Esophagus (tissue), 2 donors: ENCODE data around the gene BANF2. TPM values are rescaled to one million over a fixed set of nuclear protein-coding genes. Genes with fewer than 3 reads are reported as not detected.

Experiments used
- H3K27ac ChIP-seq, 2 donors: one replicate each; pipeline ENCODE4 v1.5.1; 2013; ENCODE audit warnings: low read depth in 2 of 2, mild to moderate bottlenecking in 2 of 2, inconsistent platforms in 1 of 2, low read length in 1 of 2, moderate library complexity in 1 of 2
- H3K27me3 ChIP-seq, 2 donors: one replicate each; pipeline ENCODE4 v1.6.1; 2013; ENCODE audit warnings: low read length in 2 of 2, control low read depth in 1 of 2, mild to moderate bottlenecking in 1 of 2; ENCODE audit not compliant: insufficient read depth in 2 of 2, control insufficient read depth in 1 of 2
- H3K36me3 ChIP-seq, 2 donors: one replicate each; pipeline ENCODE4 v1.6.1; 2013; ENCODE audit warnings: low read length in 1 of 2; ENCODE audit not compliant: control insufficient read depth in 2 of 2, insufficient read depth in 2 of 2
- H3K4me1 ChIP-seq, 2 donors: one replicate each; pipeline ENCODE4 v1.6.1; 2013; ENCODE audit warnings: low read length in 1 of 2; ENCODE audit not compliant: control insufficient read depth in 2 of 2, insufficient read depth in 2 of 2
- H3K4me3 ChIP-seq, 2 donors: one replicate each; pipeline ENCODE4 v1.5.1; 2013; ENCODE audit warnings: low read length in 2 of 2, mild to moderate bottlenecking in 2 of 2, low read depth in 1 of 2, moderate library complexity in 1 of 2
- H3K9me3 ChIP-seq, 2 donors: one replicate each; pipeline ENCODE4 v1.6.1; 2013; ENCODE audit warnings: mild to moderate bottlenecking in 2 of 2, low read depth in 1 of 2, low read length in 1 of 2, moderate library complexity in 1 of 2; ENCODE audit not compliant: control insufficient read depth in 2 of 2, insufficient read depth in 1 of 2
- WGBS, 2 donors: extraction: QIAGEN DNeasy Blood & Tissue Kit; methylation state at CpG; one replicate each; pipeline ENCODE4 v1.1.7; 2013; 5-methylcytosine and 5-hydroxymethylcytosine counted together
- polyA plus RNA-seq, 2 donors: library from polyadenylated mRNA; stranded (reverse); fragments of 200-250 nt; gene quantifications; one replicate each; pipeline ENCODE4 v1.2.3, GENCODE V29; 2013
- donor health status: healthy with polysubstance abuse.
- donor health status: Bipolar disorder and iron deficiency.

BANF2 gene
- polyA plus RNA-seq, 2 donors, result not detected

DNA sequence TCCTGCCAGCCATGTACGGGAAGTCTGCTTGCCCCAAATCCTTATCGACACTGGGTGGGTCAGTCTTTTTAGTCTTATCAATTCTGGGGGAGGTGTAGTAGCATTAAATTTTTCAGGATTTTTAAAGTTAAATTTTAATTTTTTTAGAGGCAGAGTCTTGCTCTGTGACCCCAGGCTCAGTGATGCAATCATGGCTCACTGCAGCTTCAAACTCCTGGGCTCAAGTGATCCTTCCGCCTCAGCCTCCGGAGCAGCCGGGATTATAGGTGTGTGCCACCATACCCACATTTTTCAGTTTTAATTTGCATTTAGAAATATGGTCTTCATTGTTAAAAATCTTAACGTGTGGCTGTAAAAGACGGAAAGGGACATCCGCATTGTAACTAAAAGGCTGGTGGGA lies 51.9 kb downstream of the BANF2 start:
- 89 to 91% methylated on average over 8 of the region's 8 CpGs for WGBS, 2 donors
- no peak overlapping the region for H3K4me3 ChIP-seq
- H3K9me3 ChIP-seq, result no peaks in the 10 kb centered on the region
- H3K36me3 ChIP-seq, result no peaks in the 10 kb centered on the region
- no peak overlapping the region for H3K27ac ChIP-seq
- peaks cover 0 to 2% of the 10 kb centered on the region in 2 donors for H3K4me1 ChIP-seq
- H3K27me3 ChIP-seq, result no peaks in the 10 kb centered on the region

DNA sequence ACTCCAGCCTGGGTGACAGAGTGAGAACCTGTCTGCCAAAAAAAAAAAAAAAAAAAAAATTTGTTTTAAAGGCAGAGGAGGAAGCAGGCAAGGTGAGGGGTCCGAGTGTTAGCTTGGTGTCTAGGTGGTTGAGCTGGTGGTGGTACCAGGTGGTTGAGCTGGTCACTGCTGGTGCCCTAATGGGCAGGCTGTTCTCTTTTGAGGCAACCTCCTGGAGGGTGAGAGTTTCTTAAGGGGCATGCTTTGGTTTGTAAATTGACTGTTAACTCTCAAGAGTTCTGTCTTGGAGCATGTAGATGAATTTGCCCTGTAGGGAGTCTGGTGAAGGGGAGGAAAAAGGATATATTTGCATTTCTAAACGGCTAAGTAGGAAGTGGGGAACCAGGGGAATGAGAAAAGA lies 52.7 kb downstream of the BANF2 start:
- 32 to 37% methylated on average over 2 of the region's 2 CpGs for WGBS, 2 donors
- H3K4me3 ChIP-seq, result no peak overlapping the region

DNA sequence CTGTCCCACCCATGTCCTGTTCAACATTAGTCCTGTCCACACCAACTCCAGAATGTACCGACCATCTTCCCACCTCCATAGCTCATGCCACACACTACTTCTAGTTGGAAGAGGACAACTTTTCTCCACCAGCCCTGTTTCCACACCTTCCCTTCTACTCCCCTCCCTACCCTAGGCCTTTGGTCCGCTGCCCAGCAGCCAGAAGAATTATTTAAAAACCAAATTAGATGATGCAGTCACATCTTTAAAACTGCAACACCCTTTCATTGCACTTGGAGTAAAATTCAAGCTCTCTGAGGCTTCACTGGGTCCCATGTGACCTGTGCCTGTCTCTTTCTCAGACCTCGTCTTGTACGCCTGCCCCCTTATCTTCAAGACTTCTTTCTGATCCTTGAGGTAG lies 53.8 kb downstream of the BANF2 start:
- Histone ChIP-seq H3K4me1 (peaks cover 0 to 2% of the 10 kb centered on the region in 2 donors), H3K27ac (no peak overlapping the region), H3K9me3 (peaks cover 0 to 4% of the 10 kb centered on the region in 2 donors), H3K27me3 (no peaks in the 10 kb centered on the region), H3K4me3 (no peak overlapping the region), H3K36me3 (no peaks in the 10 kb centered on the region)
- 85% methylated on average over 4 of the region's 4 CpGs for WGBS, 2 donors

More for the DNA sequence above, 52.7 kb downstream of the BANF2 start:
- Histone ChIP-seq H3K9me3 (no peaks in the 10 kb centered on the region), H3K27ac (no peak overlapping the region), H3K36me3 (no peaks in the 10 kb centered on the region), H3K27me3 (no peaks in the 10 kb centered on the region), H3K4me1 (peaks cover 0 to 2% of the 10 kb centered on the region in 2 donors)

DNA sequence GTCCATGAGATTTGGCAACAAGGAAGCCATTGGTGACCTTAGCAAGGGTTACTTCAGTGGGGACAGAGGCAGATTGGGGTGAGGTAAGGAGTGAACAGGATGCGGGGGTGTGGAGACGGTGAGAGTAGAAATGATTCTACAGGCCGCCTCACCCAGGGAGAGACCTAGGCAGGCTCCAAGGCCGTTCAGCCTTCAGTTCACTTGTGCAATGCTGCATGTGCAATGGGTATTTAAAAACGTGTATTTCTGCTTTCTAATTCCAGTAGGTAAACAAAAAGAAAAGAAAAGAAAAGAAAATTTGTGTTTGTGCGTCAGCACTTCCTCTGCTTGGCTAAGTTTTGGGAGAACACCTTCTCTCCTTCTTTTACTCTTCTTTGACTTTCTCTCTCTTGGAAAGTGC lies 56.8 kb downstream of the BANF2 start:
- no peak overlapping the region for H3K4me3 ChIP-seq
- peaks cover 0 to 4% of the 10 kb centered on the region in 2 donors for H3K9me3 ChIP-seq
- H3K4me1 ChIP-seq, result no peaks in the 10 kb centered on the region
- no peaks in the 10 kb centered on the region for H3K27me3 ChIP-seq
- 70 to 79% methylated on average over 6 of the region's 6 CpGs for WGBS, 2 donors
- no peak overlapping the region for H3K27ac ChIP-seq
- no peaks in the 10 kb centered on the region for H3K36me3 ChIP-seq

DNA sequence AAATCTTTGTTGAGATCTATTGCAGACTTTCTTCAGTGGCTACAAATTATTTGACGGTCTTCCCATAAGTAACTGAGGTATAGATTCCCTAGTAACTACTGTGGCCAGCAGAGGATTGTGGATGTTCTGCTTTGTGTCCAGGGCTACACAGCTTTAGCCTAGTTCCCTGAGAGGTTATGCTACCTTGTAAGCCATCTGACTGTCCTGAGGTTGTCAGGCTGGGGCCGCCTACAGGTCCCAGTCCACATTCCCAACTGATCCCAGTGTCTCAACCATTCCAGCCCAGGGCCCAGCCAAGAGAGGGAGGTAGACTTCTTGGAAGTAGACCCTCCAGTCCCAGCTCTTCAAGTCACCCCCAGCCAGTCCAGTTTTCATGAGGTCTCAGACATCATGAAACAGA lies 57.7 kb downstream of the BANF2 start:
- Histone ChIP-seq H3K9me3 (peaks cover 0 to 4% of the 10 kb centered on the region in 2 donors), H3K4me3 (no peak overlapping the region), H3K27me3 (no peaks in the 10 kb centered on the region), H3K36me3 (no peaks in the 10 kb centered on the region), H3K27ac (no peak overlapping the region), H3K4me1 (no peaks in the 10 kb centered on the region)
- 94 to 98% methylated on average over 2 of the region's 2 CpGs for WGBS, 2 donors

DNA sequence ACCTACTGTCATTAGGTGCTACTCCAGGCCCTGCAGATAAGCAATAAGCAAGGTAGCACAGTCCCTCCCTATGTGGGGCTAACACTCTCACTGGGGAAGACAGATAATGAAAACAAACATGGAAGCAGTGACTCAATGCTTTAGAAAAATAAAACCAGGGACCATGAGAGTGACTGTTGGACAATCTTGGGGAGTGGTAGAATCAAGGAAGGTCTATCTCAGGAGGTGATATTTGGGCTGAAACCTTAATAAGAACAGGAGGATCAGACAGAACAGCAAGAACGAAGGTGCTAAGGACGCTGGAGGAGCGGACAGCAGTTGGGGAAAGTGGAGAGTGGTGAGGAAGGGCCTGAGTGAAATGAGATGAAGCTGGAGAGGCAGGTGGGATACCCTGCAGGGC lies 58.2 kb downstream of the BANF2 start:
- Histone ChIP-seq H3K27ac (no peak overlapping the region), H3K36me3 (no peaks in the 10 kb centered on the region), H3K27me3 (no peaks in the 10 kb centered on the region), H3K9me3 (peaks cover 0 to 4% of the 10 kb centered on the region in 2 donors), H3K4me3 (no peak overlapping the region), H3K4me1 (no peaks in the 10 kb centered on the region)
- WGBS, 2 donors, result 95 to 97% methylated on average over 3 of the region's 3 CpGs

- Histone ChIP-seq H3K9me3 (peaks cover 0 to 4% of the 10 kb centered on the region in 2 donors), H3K4me3 (no peak overlapping the region), H3K36me3 (no peaks in the 10 kb centered on the region), H3K27me3 (no peaks in the 10 kb centered on the region), H3K4me1 (no peaks in the 10 kb centered on the region), H3K27ac (no peak overlapping the region)
- 83 to 93% methylated on average over 1 of the region's 1 CpG for WGBS, 2 donors
Measured at GRCh38 chr20:17758512-17758911, 58.7 kb downstream of the BANF2 start.

GRCh38 chr20:17759449-17759848 lies 59.7 kb downstream of the BANF2 start:
- no peaks in the 10 kb centered on the region for H3K4me1 ChIP-seq
- H3K9me3 ChIP-seq, result peaks cover 0 to 4% of the 10 kb centered on the region in 2 donors
- H3K36me3 ChIP-seq, result no peaks in the 10 kb centered on the region
- WGBS, 2 donors, result 65 to 73% methylated on average over 1 of the region's 1 CpG
- H3K4me3 ChIP-seq, result no peak overlapping the region
- no peaks in the 10 kb centered on the region for H3K27me3 ChIP-seq
- no peak overlapping the region for H3K27ac ChIP-seq

DNA sequence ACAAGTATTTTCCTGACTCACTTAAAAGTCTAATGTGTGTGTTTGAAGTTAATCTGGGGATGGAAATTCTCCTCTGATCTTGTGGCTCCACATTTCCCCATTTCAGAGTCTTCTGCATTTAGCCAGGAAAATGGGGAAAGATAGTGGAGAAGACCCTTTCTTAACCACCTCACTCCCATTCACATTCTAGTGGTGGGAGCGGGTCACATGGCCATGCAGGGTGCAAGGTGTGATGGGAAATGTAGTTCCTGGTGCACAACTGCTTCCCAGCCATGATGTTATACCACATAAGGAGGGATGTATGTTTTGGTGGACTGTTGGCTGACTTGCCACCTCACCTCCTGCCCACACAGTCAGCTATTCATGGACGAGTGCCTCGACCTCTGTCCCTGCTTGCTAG lies 61.8 kb downstream of the BANF2 start:
- Histone ChIP-seq H3K27me3 (no peaks in the 10 kb centered on the region), H3K9me3 (peaks cover 0 to 4% of the 10 kb centered on the region in 2 donors), H3K27ac (no peak overlapping the region), H3K4me3 (no peak overlapping the region), H3K4me1 (no peaks in the 10 kb centered on the region), H3K36me3 (no peaks in the 10 kb centered on the region)
- WGBS, 2 donors, result 91 to 92% methylated on average over 3 of the region's 3 CpGs

DNA sequence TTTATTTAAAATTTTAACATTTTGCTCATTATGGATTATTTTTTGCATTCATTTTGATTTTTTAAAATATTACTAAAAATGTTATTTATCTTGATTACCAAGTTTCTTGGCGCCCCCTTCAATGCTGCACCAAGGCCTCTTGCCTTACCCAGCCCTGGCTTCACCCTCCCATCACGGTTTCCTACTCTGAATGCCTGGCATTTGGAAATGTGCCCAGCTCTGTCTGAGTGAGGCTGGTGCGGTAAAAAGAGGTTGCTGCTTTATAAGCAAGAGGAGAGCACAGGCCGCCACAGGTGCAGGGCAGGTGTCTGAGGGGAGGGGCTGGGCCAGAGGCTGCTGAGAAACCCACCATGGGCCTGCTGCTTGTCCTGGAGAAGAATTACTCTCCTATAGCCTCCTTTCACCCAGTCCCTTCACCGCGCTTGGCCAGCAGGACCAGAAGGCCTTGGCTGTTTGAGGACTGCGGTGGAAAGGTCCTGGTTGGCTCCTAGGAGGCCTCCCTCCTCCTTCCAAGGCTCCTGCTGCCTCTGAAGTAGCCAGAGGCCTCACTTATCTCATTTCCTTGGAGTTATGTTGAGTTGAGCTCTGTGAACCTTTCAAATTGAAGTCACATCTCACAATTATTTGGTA lies 62.6 kb downstream of the BANF2 start:
- Histone ChIP-seq H3K9me3 (peaks cover 0 to 4% of the 10 kb centered on the region in 2 donors), H3K36me3 (no peaks in the 10 kb centered on the region), H3K4me1 (no peaks in the 10 kb centered on the region), H3K4me3 (no peak overlapping the region), H3K27ac (no peak overlapping the region), H3K27me3 (no peaks in the 10 kb centered on the region)
- 71 to 86% methylated on average over 7 of the region's 7 CpGs for WGBS, 2 donors
